ENCODE results near the gene WAS. TPM values are rescaled to one million over a fixed set of nuclear protein-coding genes. Genes with fewer than 3 reads are reported as not detected.

WAS gene
- total and polyA plus RNA-seq, 2 of the 8 experiments (the other 6 are each of a cell fraction or from before 2014, with no cell fraction given) = 0.63 to 0.65 TPM

DNA sequence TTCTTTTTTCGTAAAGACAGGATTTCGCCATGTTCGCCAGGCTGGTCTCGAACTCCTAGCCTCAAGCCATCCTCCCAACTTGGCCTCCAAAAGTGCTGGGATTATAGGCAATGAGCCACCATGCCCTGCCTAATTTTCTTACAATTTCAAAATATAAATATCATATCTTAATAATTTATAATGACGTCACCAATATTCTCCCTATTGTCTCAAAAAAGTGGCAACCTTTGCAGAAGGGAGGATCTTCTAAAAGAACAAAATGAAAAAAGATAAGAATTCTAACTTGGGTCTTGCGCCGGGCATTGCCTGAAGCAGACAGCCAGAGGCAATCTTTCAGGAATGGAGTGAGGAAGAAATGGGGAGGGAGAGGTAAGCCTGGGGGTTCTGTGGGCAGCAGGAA is 37.9 kb upstream of the WAS start:
- Histone ChIP-seq H3K9ac (replicated peaks in 1 of 4; ENCODE audit: extremely low read depth in 1 of 4, low read depth in 3 of 4, low read length in 3 of 4) (no peak overlapping the region), H3K4ac (replicated peaks; ENCODE audit: insufficient read length, low read depth, low read length) (no peak overlapping the region), H4K20me1 (replicated peaks in 1 of 2; ENCODE audit: control insufficient read depth in 1 of 2, insufficient read depth in 2 of 2, low read length in 2 of 2) (no peaks in the 10 kb centered on the region), H3K56ac (replicated peaks; ENCODE audit: insufficient read length, low read depth, low read length) (no peak overlapping the region), H2AFZ (ENCODE audit: low read length) (no peak overlapping the region), H3K36me3 (ENCODE audit: control insufficient read depth in 2 of 4, insufficient read depth in 4 of 4, low read length in 3 of 4) (no peaks in the 10 kb centered on the region), H2AK5ac (ENCODE audit: low read depth, low read length) (no peak overlapping the region), H3K23ac (ENCODE audit: insufficient read length) (no peak overlapping the region), H3K9me3 (ENCODE audit: insufficient read depth in 2 of 2, low read depth in 1 of 2, low read length in 1 of 2) (no peaks in the 10 kb centered on the region), H3K79me2 (ENCODE audit: control insufficient read depth in 1 of 2, insufficient read depth in 2 of 2, low read length in 2 of 2) (no peaks in the 10 kb centered on the region), H2BK15ac (ENCODE audit: low read length) (no peak overlapping the region), H3K79me1 (ENCODE audit: low read depth, low read length) (no peaks in the 10 kb centered on the region), H3K14ac (ENCODE audit: insufficient read length) (no peak overlapping the region), H3K23me2 (ENCODE audit: low read depth, low read length) (no peaks in the 10 kb centered on the region), H3K27ac (ENCODE audit: low read depth, low read length) (no peak overlapping the region), H3K4me2 (ENCODE audit: insufficient read depth in 1 of 2, low read depth in 2 of 2, low read length in 2 of 2) (no peak overlapping the region), H2BK20ac (ENCODE audit: low read length) (no peak overlapping the region), H2BK12ac (ENCODE audit: low read depth, low read length) (no peak overlapping the region), H3K27me3 (replicated peaks in 1 of 4; ENCODE audit: control insufficient read depth in 3 of 4, extremely low read depth in 1 of 4, insufficient read depth in 3 of 4, low read length in 3 of 4) (no peaks in the 10 kb centered on the region), H3K18ac (ENCODE audit: extremely low read depth, low read length) (no peak overlapping the region), H3K4me1 (replicated peaks in 1 of 4; ENCODE audit: control insufficient read depth in 3 of 4, insufficient read depth in 4 of 4, low read length in 3 of 4) (peaks cover 0 to 3% (median under 1%) of the 10 kb centered on the region in 4 experiments; a peak in 3 of 7 replicates), H4K8ac (ENCODE audit: extremely low read depth, insufficient read depth, low read length) (no peak overlapping the region), H2BK5ac (ENCODE audit: low read depth, low read length) (no peak overlapping the region), H3K4me3 (ENCODE audit: extremely low read depth in 1 of 4, insufficient read depth in 2 of 4, low read depth in 3 of 4, low read length in 4 of 4) (no peak overlapping the region), H2BK120ac (replicated peaks; ENCODE audit: low read depth, low read length) (no peak overlapping the region), H4K91ac (replicated peaks; ENCODE audit: insufficient read length, low read length) (no peak overlapping the region), H4K5ac (ENCODE audit: insufficient read length, low read depth, low read length) (no peak overlapping the region)
- FAIRE-seq = no peak
- WGBS, 2 experiments (ENCODE audit: extremely low coverage in 1 of 2, insufficient coverage in 1 of 2, insufficient read length in 1 of 2, insufficient replicate concordance in 2 of 2, low coverage in 1 of 2, low lambda C conversion rate in 2 of 2, missing lambda C conversion rate in 1 of 2) = 100% methylated on average over 3 of the region's 7 CpGs; no CpG with 5 or more reads in 1 of the 2 experiments
- ChIA-PET CTCF (ENCODE audit: partially characterized antibody) (interaction anchor here (0.9 kb wide), 1 partner anchor 88 kb away, joined by 3 read pairs; no protein-coding TSS in a partner anchor), POLR2A (ENCODE audit: partially characterized antibody) (no interaction called here)
- no peak for DNase-seq (ENCODE audit: low read depth in 1 of 2, low spot score in 2 of 2)
- TF ChIP-seq MAFK (IDR thresholded peaks at IDR 0.05; ENCODE audit: low read depth, low read length) (no peak), KDM1A (IDR thresholded peaks at IDR 0.05; ENCODE audit: borderline replicate concordance, low read length) (no peak), EP300 (IDR thresholded peaks at IDR 0.05; ENCODE audit: borderline replicate concordance in 1 of 2, low read depth in 2 of 2, low read length in 2 of 2) (no peak), CHD2 (IDR thresholded peaks at IDR 0.05; ENCODE audit: low read length) (no peak), RBBP5 (IDR thresholded peaks at IDR 0.05; ENCODE audit: borderline replicate concordance, low read depth, low read length) (no peak), SP4 (IDR thresholded peaks at IDR 0.05; ENCODE audit: low read length) (no peak), CEBPB (IDR thresholded peaks at IDR 0.05; ENCODE audit: low read depth, low read length) (no peak)
- TF ChIP-seq, protein P1, sequence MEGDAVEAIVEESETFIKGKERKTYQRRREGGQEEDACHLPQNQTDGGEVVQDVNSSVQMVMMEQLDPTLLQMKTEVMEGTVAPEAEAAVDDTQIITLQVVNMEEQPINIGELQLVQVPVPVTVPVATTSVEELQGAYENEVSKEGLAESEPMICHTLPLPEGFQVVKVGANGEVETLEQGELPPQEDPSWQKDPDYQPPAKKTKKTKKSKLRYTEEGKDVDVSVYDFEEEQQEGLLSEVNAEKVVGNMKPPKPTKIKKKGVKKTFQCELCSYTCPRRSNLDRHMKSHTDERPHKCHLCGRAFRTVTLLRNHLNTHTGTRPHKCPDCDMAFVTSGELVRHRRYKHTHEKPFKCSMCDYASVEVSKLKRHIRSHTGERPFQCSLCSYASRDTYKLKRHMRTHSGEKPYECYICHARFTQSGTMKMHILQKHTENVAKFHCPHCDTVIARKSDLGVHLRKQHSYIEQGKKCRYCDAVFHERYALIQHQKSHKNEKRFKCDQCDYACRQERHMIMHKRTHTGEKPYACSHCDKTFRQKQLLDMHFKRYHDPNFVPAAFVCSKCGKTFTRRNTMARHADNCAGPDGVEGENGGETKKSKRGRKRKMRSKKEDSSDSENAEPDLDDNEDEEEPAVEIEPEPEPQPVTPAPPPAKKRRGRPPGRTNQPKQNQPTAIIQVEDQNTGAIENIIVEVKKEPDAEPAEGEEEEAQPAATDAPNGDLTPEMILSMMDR (IDR thresholded peaks at IDR 0.05; ENCODE audit: control extremely low read depth in 1 of 3, insufficient read depth in 1 of 3, low read depth in 1 of 3, low read length in 3 of 3) = no peak
- TF ChIP-seq, protein P2, sequence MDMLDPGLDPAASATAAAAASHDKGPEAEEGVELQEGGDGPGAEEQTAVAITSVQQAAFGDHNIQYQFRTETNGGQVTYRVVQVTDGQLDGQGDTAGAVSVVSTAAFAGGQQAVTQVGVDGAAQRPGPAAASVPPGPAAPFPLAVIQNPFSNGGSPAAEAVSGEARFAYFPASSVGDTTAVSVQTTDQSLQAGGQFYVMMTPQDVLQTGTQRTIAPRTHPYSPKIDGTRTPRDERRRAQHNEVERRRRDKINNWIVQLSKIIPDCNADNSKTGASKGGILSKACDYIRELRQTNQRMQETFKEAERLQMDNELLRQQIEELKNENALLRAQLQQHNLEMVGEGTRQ (IDR thresholded peaks at IDR 0.05; ENCODE audit: low read length) = no peak
- TF ChIP-seq, protein P3, sequence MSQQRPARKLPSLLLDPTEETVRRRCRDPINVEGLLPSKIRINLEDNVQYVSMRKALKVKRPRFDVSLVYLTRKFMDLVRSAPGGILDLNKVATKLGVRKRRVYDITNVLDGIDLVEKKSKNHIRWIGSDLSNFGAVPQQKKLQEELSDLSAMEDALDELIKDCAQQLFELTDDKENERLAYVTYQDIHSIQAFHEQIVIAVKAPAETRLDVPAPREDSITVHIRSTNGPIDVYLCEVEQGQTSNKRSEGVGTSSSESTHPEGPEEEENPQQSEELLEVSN (IDR thresholded peaks at IDR 0.05) = no peak

Measured in H1 (cell line).